Measurements from ENCODE around the gene PDIA5.
A peak's percentile ranks its signal among the peaks of the same experiment; 100 is the strongest.

The PDIA5 gene

DNA sequence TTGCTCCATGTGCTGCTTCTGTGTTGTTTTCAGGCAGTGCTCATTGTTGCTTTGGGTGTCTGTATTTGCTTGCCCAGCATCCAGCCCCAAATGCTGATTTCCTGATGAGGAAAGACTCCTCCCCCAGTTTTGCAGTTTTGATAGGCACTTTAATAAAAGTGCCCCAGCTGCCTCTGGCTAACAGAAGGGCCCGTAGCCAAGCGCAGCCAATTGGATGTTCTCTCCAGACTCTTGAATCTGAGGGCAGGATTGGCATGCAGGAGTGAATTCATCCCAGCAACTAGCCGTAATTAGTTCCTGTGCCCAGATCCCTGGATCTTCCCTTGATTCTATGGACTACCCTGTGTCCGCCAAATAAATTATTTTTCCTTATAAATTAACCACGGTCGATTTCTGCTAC lies 24.4 kb upstream of the PDIA5 start:
- DNase-seq (ENCODE audit: low read depth), result no peak

DNA sequence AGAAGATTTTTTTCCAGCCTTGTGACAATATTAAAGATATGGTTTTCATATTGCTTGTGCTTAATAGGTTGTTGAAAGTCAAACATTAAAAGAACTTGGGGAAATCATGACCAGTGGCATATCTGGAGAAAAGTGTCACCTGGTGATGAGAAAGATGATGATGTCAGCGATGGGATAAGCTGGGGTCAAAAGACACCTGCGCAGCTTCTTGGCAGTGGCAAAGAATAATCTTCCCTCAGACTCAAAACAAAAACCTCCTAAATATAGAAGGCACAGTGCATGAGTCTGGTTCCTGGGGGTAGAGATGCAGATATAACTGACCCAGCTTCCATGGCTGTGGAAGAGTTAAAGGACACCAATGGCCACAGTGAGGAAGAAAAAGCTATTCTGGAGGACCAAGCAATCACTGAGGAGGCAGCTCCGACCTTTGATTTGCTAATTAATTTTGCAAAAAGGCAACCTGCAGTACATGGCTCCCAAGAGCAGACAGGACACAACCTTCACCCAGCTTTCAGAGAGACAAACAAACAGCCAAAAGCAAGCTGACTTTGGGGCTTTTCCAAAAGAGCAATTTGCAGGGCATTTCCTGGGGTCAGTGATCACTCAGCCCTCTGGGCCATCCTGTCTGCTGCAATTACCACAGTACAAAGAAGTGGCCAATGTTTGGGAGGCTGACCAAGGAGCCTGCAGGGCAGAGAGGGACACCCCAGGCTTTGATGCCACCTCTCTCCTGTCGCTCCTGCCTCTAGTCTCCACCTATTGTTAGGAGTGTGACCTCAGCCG lies 21.7 kb upstream of the PDIA5 start:
- no peak for DNase-seq (ENCODE audit: low read depth)

DNA sequence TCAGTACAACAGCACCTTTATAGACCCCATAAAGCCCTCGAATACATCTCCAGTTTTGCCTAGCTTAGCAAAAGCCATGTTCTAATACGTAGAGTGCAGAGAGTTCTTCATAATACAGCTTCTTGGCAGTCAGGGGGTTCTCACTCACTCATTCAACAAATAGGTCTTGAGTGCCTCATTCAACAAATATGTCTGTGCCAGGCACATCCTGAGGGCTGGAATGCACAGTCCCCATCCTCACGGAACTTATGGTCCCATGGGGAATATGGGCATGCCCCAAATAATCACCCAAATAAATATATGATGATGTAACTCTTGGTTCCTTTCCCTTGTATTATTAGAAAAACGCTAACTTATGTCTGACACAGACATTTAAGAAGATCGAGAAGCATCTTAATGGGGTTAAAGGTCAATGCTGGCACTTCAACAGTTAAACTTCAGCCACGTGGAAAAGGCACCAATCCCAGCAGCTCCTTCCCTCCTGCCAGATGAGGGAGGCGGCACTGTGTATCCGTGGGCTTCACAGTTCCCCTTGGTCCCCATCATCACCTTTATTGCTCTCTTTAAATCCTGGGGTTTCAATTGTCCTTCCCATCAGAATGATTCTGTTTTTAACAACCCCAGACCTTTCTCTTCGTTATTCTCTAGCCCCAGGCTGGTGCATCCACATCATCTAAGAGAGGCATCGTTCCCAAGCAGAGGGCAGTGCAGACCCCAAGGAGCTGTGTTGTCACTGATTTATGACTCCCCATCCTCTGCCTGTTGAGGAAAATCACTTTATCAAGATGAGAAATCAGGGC lies 20.4 kb upstream of the PDIA5 start:
- no peak for DNase-seq (ENCODE audit: low read depth)

DNA sequence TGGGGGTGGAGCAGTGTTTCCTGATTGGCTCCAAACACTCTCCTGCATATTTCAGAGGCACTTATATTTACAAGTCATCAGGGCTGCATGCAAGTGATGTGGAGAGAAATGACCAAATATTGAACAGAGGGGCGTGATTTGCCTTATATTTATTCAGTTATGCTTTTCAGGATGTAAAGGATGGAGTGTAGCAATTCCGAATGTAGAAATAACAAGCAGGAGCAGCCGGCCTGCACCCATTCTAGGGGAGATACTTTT lies 19.8 kb upstream of the PDIA5 start:
- DNase-seq (ENCODE audit: low read depth), result no peak

DNA sequence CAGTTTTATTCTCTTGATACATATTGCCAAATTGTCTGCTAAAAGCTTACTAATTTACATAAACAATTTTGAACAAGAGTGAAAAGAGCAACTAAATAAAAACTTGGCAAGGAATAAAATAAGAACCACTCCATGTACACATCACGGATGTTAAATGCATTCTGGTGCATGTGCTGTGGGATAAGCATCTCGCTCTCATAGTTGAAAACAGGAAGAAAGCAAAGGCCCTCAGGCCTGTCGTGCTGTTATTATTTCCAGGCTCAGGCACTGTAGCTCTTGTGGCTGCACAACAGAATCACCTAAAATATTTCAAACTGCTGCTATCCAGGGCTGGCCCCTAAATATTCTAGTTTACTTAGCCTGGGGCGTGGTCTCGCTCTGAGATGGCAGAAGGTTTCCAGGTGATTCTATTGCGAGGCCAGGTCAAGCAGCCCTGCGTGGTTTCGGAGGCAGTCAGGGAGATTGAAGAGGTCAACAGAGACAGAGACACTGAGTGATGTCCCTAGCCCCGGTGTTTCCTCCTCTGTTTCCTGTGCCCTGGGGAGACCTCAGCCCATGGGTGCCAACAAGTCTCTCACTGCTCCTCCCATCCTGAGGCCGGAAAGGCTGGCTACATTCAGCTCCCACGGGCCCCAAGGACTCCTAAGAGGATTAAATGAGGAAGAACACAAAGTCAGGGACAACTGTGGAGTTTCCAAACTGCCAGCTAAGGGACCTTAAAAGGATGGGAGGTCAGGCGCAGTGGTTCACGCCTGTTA lies 18.2 kb upstream of the PDIA5 start:
- no peak for DNase-seq (ENCODE audit: low read depth)

DNA sequence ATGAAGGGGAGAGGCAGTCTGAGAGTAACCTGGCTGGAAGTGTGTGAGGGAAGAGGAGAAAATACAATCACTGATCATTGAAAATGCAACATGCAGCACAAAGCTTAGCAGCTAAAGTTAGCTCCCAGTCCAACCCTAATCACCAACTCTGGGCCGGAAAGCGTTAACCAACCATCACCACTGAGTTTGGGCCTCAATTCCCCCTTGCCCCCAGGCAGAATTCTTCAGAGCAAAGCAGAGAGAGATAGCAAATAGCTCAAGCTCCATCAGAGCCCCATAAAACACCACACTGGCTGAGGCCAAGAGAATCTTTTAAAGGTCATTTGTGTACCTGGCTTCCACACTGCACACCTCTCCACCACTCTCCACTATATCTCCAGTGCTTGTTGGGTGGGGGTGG lies 16.2 kb upstream of the PDIA5 start:
- DNase-seq (ENCODE audit: low read depth), result no peak

DNA sequence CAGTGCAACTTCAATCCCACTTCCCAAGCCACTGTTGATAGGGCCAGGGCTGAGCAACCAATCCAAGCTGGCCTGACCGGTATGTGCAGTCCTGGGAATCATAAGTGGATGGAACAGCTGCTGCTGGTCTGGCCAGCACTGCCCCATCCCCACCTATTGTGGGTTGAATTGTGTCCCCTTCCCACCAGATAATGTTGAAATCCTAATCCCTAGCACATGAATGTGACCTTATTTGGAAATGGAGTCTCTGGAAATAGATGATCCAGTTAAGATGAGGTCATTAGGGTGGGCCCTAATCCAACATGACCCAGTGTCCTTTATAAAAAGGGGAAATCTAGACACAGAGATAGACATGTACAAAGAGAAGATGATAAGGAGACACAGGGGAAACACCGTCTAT lies 13.7 kb upstream of the PDIA5 start:
- DNase-seq (ENCODE audit: low read depth), result peak; percentile 42

DNA sequence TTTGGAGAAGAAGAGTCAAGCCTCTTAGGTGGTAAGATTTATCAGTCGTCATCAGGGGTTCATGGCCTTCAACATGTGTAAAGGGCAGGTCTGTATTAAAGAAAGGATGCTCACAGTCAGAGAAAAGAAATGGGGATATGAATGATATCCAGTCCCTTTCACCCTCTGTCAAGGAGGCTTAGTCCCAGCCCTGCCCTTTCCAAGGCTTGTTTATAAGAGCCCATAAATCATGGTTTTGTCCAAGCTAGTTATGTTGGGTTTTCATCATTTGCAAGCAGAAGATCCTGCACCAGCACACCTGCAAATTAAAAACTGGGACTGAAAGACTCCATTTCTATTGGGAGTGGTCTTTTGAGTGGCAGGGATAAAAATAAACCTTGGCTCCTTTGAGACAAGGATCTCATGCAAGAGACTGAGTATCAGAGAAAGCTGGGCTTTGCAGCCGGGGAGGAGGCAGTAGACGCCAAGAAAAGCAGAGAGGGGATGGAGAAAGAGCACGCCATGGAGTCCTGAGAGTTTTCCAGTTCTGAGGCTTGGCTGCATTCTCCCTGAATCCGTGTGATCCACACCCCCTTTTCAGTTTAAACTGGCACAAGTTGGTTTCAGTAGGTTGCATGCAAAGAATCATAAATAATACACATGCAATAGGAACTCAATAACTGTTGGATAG lies 12.6 kb upstream of the PDIA5 start:
- DNase-seq (ENCODE audit: low read depth), result no peak

DNA sequence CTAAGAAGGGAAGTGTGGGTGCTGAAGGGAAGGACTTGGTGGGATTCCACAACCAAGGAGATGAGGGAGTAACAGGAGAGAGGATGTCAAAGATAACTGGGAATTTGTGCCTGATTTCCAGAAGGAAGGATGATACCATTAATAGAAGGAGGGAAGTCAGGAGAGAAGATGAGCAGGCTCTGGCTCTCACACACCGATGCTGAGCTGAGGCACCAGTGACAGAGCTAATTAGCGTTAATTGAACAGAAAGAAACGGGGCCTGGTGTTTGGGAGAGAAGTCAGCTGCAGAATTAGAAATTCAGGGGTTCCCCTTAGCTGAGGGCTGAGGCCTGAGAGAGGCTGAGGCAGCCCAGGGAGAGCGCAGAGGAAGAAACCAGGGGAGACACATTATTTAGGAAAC lies 11.9 kb upstream of the PDIA5 start:
- DNase-seq (ENCODE audit: low read depth), result no peak

DNA sequence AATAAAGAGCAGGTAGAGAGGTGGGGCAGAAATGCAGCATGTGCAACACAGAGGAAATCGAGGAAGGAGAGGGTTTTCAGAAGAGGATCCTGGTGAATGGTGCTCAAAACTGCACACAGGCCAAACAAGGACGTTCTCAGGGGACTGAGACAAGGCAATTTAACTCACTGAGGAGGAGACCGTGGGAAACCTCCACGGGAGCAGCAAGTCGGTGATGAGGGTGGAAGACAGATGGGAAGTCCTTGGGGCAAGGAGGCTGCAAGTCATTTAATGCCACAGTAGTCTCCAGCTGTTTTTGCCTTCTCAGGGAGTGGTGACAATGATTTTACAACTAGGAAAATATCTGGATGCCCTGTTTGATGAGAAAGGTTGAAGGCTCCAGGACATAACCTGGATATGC lies 11.5 kb upstream of the PDIA5 start:
- no peak for DNase-seq (ENCODE audit: low read depth)

DNA sequence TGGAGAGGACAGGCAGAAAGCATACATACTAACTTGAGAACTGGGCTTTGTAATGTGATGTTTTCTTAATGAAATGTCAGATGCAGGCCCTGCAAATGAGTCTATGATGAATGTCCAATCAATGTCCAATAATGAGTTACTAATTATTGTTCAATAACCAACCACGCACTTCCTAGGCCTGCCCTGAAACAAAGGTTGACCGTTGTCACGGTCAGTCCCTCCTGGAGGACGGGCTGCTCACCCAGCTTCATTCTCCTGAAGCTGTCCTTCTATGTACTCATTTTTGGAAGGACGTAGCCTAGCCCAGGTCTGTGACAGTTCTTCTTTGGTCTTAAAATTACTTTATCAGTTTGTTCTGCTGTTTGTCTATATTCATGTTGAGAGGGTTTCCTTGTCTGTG lies 8.3 kb upstream of the PDIA5 start:
- DNase-seq (ENCODE audit: low read depth), result no peak

DNA sequence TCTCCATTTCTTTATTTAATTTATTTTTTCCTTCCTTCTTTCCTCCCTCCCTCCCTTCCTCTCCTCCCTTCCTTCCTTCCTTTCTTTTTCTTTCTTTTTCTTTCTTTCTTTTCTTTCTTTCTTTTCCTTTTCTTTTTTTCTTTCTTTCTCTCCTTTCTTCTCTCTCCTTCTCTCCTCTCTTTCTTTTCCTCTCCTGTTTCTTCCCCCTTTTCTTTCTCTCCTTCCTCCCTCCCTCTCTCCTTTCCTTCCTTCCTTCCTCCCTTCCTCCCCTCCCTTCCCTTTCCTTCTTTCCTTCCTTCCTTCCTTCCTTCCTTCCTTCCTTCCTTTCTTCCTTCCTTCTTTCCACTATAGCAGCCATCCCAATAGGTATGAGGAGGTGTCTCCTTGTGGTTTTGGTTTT lies 6.8 kb upstream of the PDIA5 start:
- no peak for DNase-seq (ENCODE audit: low read depth)

DNA sequence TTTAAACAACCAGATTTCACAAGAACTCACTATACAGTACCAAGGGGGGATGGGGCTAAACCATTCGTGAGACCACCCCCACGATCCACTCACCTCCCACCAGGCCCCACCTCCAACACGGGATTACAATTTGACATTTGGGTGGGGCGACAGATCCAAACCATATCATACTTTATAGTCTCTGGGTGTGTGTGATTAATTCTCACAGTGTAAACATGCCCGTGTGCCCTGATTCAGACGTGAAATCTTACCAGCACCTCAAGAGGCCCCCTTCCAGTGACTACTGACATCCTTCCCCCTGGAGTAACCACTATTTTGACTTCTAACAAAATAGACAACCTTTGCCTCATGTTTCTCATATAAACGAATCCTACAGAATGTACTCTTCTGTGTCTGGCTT lies 5.0 kb upstream of the PDIA5 start:
- no peak for DNase-seq (ENCODE audit: low read depth)

DNA sequence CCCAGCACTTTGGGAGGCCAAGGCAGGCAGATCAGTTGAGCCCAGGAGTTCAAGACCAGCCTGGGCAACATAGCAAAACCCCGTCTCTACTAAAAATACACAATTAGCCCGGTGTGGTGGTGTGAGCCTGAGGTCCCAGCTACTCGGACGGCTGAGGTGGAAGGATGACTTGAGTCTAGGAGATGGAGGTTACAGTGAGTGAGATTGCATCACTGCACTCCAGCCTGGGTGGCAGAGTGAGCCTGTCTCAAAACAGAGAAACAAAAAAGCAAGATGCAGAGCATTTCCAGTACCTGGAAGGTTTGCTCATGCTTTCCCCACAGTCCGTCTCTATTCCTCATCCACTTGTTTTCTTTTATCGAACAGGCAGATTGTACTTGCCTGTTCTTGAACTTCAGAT lies 3.8 kb upstream of the PDIA5 start:
- DNase-seq (ENCODE audit: low read depth), result no peak

DNA sequence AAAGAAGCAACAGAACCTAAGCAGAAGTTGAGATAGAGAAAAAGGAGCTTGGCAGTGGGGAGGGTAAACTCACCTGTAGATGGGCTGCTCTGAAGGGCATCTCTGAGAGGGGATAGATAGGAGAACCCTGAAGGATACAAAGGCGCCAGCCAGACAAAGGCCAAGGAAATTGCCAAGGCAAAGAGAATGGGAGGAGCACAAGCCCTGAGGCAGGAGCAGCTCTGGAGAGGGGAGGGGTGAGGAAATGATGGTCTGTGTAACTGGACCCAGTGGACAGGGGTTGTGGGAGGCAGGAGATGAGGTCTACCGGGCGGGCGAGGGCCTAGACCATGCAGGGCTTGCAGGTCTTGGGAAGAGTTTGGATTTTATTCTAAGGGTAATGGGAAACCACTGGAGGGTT lies 2.3 kb upstream of the PDIA5 start:
- DNase-seq (ENCODE audit: low read depth), result no peak

DNA sequence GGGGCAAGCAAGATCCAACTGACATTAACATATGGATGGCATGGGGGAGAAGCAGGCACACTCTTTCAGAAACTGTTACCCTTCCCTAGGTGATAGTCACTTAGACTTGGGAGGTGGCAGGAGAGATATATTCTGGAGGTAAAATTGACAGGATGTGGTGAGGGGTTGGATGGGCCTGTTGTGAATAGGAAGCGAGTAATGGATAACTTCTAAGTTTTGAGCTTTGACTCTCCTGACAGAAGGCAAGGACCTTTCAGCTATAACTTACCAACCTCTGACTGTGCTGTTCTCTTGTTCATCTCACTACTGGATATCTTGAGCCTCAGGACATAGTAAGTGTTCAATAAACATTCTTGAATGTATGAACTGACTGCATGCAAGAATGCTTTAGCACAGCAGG lies 1.9 kb upstream of the PDIA5 start:
- DNase-seq (ENCODE audit: low read depth), result no peak

DNA sequence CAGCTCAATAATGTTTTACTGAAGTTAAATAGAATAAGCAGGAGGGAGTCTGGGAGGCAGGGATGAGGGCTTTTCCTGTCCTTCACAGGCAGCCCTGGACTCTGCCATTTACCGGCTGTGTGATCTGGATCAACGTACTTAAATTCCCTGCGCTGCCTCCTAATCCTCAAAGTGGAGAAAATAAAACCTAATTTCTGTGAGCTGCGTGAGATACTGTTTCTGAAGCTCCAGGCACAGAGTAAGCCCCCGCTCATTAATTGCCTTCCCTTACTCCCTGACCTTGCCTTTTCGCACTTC lies 278 bp upstream of the PDIA5 start:
- DNase-seq (ENCODE audit: low read depth), result no peak

DNA sequence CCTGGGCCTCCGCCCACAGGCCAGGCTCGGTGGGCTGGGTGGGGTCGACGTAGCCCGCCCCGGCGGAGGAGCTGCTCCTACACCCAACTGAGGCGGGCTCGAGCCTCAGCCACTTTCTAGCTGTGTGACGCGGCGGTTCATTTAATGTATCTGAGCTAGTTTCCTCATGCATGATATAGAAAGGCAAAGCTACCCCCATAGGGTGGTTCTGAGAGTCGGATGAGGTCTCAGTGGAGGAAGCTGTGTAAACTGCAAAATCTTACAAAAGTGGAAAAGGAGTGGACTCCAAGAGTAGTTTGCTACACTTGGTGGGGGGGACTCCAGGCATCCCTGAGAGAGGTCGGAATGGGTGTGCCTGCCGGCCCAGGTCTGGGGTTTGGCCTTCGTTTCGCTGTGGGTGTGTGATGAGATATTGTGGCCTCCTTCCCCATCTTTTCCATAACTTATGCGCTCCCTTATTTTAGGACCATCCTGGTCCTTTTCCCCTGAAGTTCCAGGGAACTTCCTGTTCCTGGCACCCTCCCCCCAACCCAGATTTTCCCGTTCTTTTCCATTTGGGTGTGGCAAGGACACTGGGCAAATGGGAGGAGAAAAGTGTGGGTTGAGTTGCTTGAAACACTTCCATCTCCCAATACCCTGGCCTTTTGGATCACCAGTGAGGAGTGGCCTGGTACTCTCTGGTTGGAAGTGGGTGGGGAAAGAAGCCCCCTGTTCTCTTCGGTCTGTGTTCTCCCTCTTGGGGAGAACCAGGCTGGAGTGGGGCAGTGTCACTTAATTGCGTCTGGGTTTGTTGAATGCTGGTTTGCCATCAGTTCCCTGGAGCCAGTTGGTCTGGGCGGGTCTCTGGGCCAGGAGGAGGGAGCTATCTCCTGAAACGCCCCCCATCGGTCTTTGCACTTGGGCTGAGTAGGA lies 1.1 kb downstream of the PDIA5 start:
- no peak for DNase-seq (ENCODE audit: low read depth)

DNA sequence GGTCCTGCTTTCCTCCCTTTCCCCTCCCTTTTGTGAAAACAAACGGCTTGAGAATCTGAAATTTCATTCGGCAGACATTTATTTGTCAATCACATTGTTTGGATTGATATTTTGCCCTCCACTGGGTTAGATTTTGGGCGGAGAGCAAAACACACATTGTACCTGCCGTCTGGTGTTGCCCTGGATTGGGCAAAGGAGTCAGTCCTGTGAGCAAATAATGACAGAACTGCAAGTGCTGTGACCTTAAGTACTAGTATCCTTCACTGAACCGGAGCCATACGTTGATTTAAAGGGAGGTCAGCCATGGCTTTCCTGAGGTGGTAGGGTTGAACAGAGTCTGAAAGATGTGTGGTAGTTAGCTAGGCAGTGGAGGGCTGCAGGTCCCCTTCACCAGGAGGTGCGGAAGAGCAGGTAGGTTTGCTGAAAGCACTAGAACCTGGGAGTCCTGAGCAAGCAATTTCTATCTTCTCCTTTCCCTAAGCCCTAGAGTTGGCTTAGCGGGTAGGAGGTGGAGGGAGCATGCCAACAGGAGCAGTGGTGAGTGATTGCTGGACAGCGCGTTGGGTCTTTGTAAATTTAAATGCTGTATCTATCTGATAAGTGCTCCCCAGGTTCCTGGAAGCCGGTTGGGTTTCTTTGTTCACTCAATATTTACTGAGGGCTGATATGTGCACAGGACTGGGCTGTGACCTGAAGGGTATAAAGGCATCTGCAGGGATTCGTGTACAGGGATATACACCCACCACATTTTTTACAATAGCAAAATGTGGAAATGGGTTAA lies 2.0 kb downstream of the PDIA5 start:
- no peak for DNase-seq (ENCODE audit: low read depth)

DNA sequence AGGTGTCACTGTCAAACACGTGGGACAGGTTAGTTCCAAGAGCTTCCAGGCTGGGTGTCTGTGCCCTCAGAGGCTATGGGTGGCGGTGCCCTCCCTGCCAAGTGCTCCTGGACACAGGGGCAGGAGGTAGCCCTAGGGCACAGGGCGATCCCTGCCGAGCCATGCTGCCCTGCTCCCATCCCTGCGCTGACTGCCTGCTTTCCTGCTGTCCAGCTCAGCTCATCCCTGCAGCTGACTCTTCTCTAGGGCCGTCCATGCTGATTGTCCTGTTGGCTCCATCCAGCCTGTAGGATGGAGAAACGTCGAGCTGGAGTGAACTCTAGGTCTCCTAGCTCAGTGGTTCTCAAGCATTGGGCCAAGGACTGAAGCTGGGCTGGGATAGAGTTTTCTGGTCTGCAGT lies 3.7 kb downstream of the PDIA5 start:
- no peak for DNase-seq (ENCODE audit: low read depth)

DNA sequence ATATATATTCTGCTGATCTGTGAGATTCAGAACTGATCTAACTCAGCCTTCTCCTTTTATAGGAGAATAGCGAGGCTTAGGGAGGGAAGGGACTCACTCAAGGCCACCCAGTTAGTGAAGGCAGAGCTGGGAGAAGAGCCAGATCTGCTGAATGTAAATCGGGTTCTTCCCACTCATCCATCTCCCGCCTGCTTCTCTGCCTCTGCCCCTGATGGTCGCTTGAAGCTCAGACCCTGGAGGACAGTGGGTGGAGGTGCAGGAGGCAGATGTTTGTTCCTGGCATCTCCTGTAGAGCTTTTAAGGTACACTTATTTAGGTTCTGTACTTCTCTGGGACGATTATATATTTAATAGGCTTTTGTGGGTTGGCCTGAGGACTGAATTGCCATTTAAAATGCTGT lies 4.3 kb downstream of the PDIA5 start:
- DNase-seq (ENCODE audit: low read depth), result peak; percentile 85
